ENCODE measurements around the gene KMT5B.

The KMT5B gene

GRCh38 chr11:68116974-68117373 is 96.1 kb downstream of the KMT5B start:
- TF ChIP-seq GATA3 (IDR thresholded peaks at IDR 0.05; ENCODE audit: low read depth, low read length) (no peak), GATA2 (IDR thresholded peaks at IDR 0.05; ENCODE audit: low read depth, low read length) (no peak)

- TF ChIP-seq GATA3 (IDR thresholded peaks at IDR 0.05; ENCODE audit: low read depth, low read length) (no peak), GATA2 (IDR thresholded peaks at IDR 0.05; ENCODE audit: low read depth, low read length) (no peak)
Observed at GRCh38 chr11:68116126-68116525, 97.0 kb downstream of the KMT5B start.

- TF ChIP-seq GATA2 (IDR thresholded peaks at IDR 0.05; ENCODE audit: low read depth, low read length) (no peak), GATA3 (IDR thresholded peaks at IDR 0.05; ENCODE audit: low read depth, low read length) (no peak)
Observed at GRCh38 chr11:68115285-68115684, 97.8 kb downstream of the KMT5B start.

GRCh38 chr11:68113986-68114385 is 99.1 kb downstream of the KMT5B start:
- TF ChIP-seq GATA3 (IDR thresholded peaks at IDR 0.05; ENCODE audit: low read depth, low read length) (no peak), GATA2 (IDR thresholded peaks at IDR 0.05; ENCODE audit: low read depth, low read length) (no peak)

GRCh38 chr11:68107689-68108088 is 105.4 kb downstream of the KMT5B start:
- TF ChIP-seq GATA3 (IDR thresholded peaks at IDR 0.05; ENCODE audit: low read depth, low read length) (no peak), GATA2 (IDR thresholded peaks at IDR 0.05; ENCODE audit: low read depth, low read length) (no peak)

GRCh38 chr11:68106165-68106940 is 106.7 kb downstream of the KMT5B start:
- no peak for TF ChIP-seq GATA2 (IDR thresholded peaks at IDR 0.05; ENCODE audit: low read depth, low read length)
